ENCODE data around the gene TSHZ1.

TSHZ1 gene

GRCh38 chr18:75337348-75337747 is 126.8 kb downstream of the TSHZ1 start (continued):
- TF ChIP-seq ZNF561 (tag by site-specific recombination; IDR thresholded peaks at IDR 0.05; ENCODE audit: borderline replicate concordance) = no peak

GRCh38 chr18:75338631-75339030 is 128.0 kb downstream of the TSHZ1 start:
- Histone ChIP-seq H3K4me3 (ENCODE audit: low read depth, low read length) (no peak overlapping the region), H3K4me1 (ENCODE audit: control insufficient read depth, insufficient read depth, low read length) (no peaks in the 10 kb centered on the region), H3K27ac (ENCODE audit: extremely low read depth, low read depth, low read length) (no peak overlapping the region), H3K9me3 (ENCODE audit: control insufficient read depth, insufficient read depth, low read depth, low read length) (no peaks in the 10 kb centered on the region), H3K36me3 (ENCODE audit: control insufficient read depth in 2 of 2, insufficient read depth in 1 of 2, low read length in 2 of 2) (no peaks in the 10 kb centered on the region)
- POLR2A ChIA-PET = no interaction called here
- CTCF ChIA-PET = interaction anchor here (0.6 kb wide), 1 partner anchor 353 kb away, joined by 4 read pairs; no protein-coding TSS in a partner anchor
- no peak for TF ChIP-seq ZNF449 (tag by site-specific recombination; IDR thresholded peaks at IDR 0.05)
- TF ChIP-seq ZNF341 (tag by site-specific recombination; IDR thresholded peaks at IDR 0.05; ENCODE audit: low read depth) = no peak
- no peak for TF ChIP-seq ZNF239 (tag by site-specific recombination; IDR thresholded peaks at IDR 0.05)
- no peak for TF ChIP-seq ZNF274 (IDR thresholded peaks at IDR 0.05; ENCODE audit: low read length)
- no peak for TF ChIP-seq ZNF274 (tag by site-specific recombination; IDR thresholded peaks at IDR 0.05; ENCODE audit: borderline replicate concordance)
- TF ChIP-seq ZNF121 (tag by site-specific recombination; IDR thresholded peaks at IDR 0.05) = no peak
- no peak for TF ChIP-seq ZNF184 (tag by site-specific recombination; IDR thresholded peaks at IDR 0.05)
- no peak for TF ChIP-seq ZFHX2 (tag by site-specific recombination; conservative IDR thresholded peaks at IDR 0.05)
- TF ChIP-seq ZNF157 (tag by site-specific recombination; IDR thresholded peaks at IDR 0.05) = no peak
- no peak for TF ChIP-seq ZNF416 (tag by site-specific recombination; IDR thresholded peaks at IDR 0.05)
- TF ChIP-seq ZNF132 (tag by site-specific recombination; IDR thresholded peaks at IDR 0.05; ENCODE audit: borderline replicate concordance) = no peak
- no peak for TF ChIP-seq ZNF48 (tag by site-specific recombination; IDR thresholded peaks at IDR 0.05)
- TF ChIP-seq TSHZ1 (tag by site-specific recombination; IDR thresholded peaks at IDR 0.05; ENCODE audit: borderline replicate concordance) = no peak
- TF ChIP-seq PRDM4 (tag by site-specific recombination; IDR thresholded peaks at IDR 0.05) = no peak
- no peak for TF ChIP-seq ZBTB17 (tag by site-specific recombination; IDR thresholded peaks at IDR 0.05)
- TF ChIP-seq ZNF510 (tag by site-specific recombination; IDR thresholded peaks at IDR 0.05; ENCODE audit: insufficient replicate concordance) = no peak
- no peak for TF ChIP-seq AEBP2 (tag by site-specific recombination; IDR thresholded peaks at IDR 0.05; ENCODE audit: borderline replicate concordance)

All from HEK293 (cell line).